ENCODE results near the gene SLC25A44. TPM values are rescaled to one million over a fixed set of nuclear protein-coding genes. Genes with fewer than 3 reads are reported as not detected.

Gene SLC25A44
- total RNA-seq, 1 experiment from 2014 or later: 19.1 TPM

- no peak for DNase-seq (ENCODE audit: extremely low read depth, low read depth)
Measured at GRCh38 chr1:156232201-156232894, 38.4 kb downstream of the SLC25A44 start.

- no peak for DNase-seq (ENCODE audit: extremely low read depth, low read depth)
Measured at GRCh38 chr1:156233426-156234127, 39.7 kb downstream of the SLC25A44 start.

- no peak for DNase-seq (ENCODE audit: extremely low read depth, low read depth)
Measured at GRCh38 chr1:156236164-156236563, 42.3 kb downstream of the SLC25A44 start.

GRCh38 chr1:156238248-156238647 lies 44.3 kb downstream of the SLC25A44 start:
- no peak for DNase-seq (ENCODE audit: extremely low read depth, low read depth)

DNA sequence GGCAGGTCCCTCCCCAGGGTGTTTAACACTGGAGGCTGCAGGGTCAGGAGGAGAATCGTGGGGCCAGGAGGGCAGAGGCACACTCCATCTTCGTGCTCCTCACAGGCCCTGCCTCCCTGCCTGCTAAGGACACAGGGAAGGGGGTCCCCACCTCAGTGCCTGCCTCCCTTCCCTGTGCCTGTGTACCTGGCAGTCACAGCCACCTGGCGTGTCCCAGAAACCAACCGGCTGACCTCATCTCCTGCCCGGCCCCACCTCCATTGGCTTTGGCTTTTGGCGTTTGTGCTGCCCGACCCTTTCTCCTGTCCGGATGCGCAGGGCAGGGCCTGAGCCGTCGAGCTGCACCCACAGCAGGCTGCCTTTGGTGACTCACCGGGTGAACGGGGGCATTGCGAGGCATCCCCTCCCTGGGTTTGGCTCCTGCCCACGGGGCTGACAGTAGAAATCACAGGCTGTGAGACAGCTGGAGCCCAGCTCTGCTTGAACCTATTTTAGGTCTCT lies 47.5 kb downstream of the SLC25A44 start:
- no peak for DNase-seq (ENCODE audit: extremely low read depth, low read depth)

DNA sequence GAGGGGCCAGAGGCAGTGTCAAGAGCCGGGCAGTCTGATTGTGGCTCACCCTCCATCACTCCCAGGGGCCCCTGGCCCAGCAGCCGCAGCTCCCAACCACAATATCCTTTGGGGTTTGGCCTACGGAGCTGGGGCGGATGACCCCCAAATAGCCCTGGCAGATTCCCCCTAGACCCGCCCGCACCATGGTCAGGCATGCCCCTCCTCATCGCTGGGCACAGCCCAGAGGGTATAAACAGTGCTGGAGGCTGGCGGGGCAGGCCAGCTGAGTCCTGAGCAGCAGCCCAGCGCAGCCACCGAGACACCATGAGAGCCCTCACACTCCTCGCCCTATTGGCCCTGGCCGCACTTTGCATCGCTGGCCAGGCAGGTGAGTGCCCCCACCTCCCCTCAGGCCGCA lies 48.0 kb downstream of the SLC25A44 start, which contains the start of gene BGLAP:
Gene BGLAP, plus strand, starts transcription at position 259 of the 400 bp plus-strand sequence. Its CDS starts 48 bp downstream, at position 307.
- DNase-seq (ENCODE audit: extremely low read depth, low read depth): no peak

DNA sequence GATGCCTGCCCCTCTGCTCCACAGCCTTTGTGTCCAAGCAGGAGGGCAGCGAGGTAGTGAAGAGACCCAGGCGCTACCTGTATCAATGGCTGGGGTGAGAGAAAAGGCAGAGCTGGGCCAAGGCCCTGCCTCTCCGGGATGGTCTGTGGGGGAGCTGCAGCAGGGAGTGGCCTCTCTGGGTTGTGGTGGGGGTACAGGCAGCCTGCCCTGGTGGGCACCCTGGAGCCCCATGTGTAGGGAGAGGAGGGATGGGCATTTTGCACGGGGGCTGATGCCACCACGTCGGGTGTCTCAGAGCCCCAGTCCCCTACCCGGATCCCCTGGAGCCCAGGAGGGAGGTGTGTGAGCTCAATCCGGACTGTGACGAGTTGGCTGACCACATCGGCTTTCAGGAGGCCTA lies 48.8 kb downstream of the SLC25A44 start:
- DNase-seq (ENCODE audit: extremely low read depth, low read depth): no peak

DNA sequence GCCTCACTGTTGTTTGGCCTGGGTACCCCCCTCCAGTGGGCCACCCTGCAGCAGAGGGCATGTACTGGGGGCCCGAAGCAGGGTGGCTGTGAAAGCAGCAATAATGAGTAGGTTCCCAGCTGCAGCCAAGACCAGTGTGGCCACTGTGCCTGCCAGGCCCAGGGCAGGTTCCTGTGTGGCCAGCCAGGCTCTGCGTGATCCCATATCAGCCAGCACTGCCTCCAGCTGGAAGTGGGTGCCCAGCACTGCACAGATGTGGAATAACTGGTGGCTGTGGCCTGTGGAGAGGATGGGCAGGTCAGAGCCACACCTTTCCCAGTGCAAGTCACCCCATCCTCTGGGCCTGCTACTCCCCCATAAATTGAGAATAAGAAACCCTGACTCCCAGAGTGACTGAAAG lies 50.2 kb downstream of the SLC25A44 start:
- no peak for DNase-seq (ENCODE audit: extremely low read depth, low read depth)

- DNase-seq (ENCODE audit: extremely low read depth, low read depth): no peak
Measured at GRCh38 chr1:156244712-156245111, 50.8 kb downstream of the SLC25A44 start.

DNA sequence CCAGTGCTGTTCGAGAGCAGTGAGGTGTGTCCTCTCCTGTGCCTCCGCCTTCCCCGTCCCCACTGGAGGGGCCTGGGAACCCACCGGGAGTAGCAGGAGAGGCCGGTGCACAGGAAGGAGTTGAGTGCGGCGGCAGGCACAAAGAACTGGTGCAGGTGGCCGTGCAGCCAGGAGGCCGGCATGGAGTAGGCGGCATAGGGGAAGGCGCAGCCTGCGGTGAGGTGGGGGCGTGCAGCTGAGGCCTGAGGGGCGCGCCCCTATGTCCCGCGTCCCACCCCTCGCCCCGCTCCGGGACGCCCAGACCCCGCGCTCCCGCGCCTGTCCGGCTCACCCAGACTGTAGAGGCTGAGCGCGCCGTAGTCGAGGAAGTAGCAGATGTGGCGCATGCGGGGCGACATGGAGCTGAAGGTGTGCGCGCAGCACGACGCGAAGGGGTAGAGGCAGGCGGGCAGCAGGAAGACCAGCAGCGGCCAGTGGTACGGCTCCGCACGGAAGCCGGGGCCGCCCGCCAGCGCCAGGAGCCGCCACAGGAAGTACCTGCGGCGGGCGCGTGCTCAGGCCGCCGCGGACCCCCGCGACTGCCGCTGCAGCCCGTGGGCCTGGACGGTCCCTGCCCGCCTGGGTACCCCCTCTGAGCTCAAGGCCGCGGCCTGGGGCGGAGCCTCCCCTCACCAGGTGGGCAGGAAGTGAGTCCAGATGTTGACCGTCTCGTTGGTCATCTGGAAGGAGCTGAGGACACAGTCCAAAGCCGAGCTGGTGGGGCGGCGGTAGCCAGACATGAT lies 51.7 kb downstream of the SLC25A44 start:
- DNase-seq (ENCODE audit: extremely low read depth, low read depth): no peak

DNA sequence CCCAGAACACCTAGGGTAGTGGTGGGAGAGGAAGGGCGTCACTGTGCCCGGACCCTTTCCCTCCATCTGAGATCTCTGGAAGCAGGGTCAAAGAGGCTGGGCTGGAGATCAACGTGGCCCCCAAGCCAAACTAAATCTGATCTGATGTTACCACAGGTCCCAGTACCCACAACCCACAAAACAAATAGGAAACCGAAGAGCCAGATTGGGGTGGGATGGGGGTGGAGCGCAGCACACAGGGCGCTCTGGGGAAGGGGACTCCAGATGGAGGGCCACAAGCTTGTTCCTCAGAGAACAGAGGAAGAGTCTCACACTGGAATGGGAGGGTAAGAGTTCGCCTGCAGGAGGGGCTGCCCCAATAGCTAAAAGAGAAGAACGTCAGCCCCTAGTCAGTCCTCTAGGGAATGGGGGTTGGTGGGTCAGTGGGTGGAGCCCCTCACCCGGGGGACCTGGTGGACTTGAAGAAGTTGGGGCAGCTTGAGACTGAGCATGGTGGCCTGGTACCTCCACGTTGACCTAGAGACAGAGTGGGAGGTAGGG lies 52.4 kb downstream of the SLC25A44 start:
- DNase-seq (ENCODE audit: extremely low read depth, low read depth): no peak

DNA sequence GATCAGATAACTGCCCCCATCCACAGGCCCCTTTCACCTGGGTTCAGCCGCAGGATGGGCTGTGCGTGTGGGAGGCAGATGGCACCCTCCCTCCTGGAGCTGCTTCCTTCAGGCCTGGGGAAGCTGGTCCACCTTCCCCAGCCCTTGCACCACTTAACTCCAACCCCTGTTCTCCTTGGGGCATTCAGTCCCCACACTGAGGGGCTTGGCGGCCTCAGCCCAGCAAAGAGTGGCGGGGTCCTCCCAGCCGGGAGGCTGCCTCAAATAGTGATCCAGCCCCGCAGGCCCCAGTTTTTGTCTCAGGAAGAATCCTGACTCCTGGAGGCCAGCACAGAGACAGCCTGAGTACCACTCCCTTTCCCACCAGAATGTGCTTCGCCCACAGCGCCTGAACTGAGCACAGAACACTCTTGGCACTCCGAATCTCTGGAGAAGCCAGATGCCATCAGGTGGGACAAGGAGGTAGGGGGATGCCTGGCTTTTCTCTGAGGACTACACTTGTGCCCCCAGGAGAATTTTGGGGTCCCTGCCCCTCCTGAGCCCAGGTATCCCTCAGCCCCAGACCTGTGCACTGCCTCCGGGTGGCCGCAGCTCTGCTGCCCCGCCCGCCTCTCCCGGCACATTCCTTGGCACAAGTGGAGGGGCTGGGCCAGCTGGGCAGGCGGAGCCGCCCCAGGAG lies 53.0 kb downstream of the SLC25A44 start:
- no peak for DNase-seq (ENCODE audit: extremely low read depth, low read depth)

GRCh38 chr1:156247460-156248322 lies 53.8 kb downstream of the SLC25A44 start, which contains the start of gene PAQR6:
TSS of gene PAQR6 (minus strand) at chr1:156248056. CDS start at chr1:156246731, 1,325 bp downstream.
- DNase-seq (ENCODE audit: extremely low read depth, low read depth): no peak

DNA sequence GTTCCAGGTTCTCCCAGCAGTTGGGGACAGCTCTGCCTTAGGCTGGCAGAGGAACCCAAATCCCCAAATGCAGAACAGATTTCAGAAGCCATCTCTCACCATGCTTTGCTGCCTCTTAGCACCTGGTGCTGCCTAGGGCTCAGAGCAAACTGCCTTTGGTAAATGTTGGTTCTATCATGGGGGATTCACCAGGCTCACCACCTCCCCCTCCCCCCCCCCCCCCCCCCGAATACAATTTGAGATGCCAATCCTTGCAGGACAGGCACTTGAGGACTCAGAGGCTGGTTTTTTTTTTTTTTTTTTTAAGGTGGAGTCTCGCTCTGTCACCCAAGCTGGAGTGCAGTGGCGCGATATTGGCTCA lies 54.4 kb downstream of the SLC25A44 start:
- no peak for DNase-seq (ENCODE audit: extremely low read depth, low read depth)

- no peak for DNase-seq (ENCODE audit: extremely low read depth, low read depth)
Measured at GRCh38 chr1:156249593-156249992, 55.7 kb downstream of the SLC25A44 start.

DNA sequence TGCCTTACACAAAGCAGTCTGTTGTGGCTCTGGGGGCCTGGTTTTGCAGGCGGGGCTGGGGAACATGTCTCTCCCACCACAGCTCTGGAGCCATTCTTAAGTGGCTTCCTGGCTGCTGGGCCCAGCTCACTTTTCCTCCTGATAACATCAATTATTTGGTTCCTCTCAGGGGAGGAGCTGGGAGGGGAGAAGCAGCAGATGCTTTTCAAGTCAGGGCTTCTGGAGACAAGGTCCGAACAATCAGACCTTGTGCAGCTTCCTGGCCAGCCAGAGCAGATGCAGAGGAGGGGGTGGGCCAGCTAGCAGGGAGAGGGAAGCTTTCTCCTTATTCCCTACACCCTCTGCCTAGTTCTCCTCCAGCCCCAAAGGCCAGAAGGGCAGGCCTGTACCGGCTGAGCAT lies 57.6 kb downstream of the SLC25A44 start:
- no peak for DNase-seq (ENCODE audit: extremely low read depth, low read depth)

- DNase-seq (ENCODE audit: extremely low read depth, low read depth): no peak
Measured at GRCh38 chr1:156253634-156254033, 59.7 kb downstream of the SLC25A44 start.

DNA sequence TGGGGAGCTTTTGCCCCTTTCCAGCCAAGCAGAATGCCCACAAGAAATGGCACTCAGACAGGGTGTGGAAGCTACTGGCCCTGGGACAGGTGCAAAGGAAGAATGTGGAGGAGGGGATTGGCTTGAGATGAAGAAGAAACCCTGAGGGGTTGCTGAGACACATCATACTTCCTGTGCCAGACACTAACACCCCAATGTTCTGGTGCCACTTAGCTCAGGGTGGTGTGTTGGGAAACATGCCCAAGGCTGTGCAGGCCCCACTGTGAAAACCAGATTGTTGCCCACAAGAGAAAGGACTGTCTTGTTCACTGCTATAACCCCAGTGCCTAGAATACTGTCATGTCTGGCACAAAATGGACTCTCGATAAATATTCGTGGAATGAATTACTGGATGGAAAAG lies 63.8 kb downstream of the SLC25A44 start:
- DNase-seq (ENCODE audit: extremely low read depth, low read depth): no peak

DNA sequence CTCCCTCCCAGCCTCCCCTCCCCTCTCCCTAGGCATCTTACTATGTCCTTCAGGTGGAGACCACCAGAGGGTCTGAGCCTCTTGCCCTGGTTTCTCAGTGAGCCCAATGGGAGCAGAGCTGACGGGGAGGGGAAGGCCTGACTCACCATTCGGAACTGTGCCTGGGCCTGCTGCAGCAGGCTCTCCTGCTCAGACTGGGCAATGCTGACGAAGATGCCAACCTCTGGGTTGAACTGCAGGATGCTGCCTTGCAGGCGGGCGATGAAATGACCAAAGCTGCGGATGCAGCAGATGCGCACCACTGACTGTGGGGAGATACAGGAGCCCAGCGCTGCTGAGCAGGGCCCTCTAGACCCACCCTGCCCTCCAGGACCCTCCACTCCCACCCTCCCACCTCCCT lies 65.0 kb downstream of the SLC25A44 start:
- DNase-seq (ENCODE audit: extremely low read depth, low read depth): no peak

Measured in NCI-H460 (cell line).